ENCODE data around the gene RYR2.

Gene RYR2

GRCh38 chr1:237868817-237869600, 827.0 kb downstream of the RYR2 start:
- H3F3A ChIP-seq (ENCODE audit: insufficient read depth, low read length): no peaks in the 10 kb centered on the region
- no peaks in the 10 kb centered on the region for H3K79me2 ChIP-seq (ENCODE audit: insufficient read depth, low read length)
- no peak overlapping the region for H3K9ac ChIP-seq (ENCODE audit: low read length)
- H3K4me3 ChIP-seq (ENCODE audit: low read depth, low read length, poor library complexity, severe bottlenecking): no peak overlapping the region
- no peaks in the 10 kb centered on the region for H3K4me1 ChIP-seq (ENCODE audit: insufficient read depth, low read length, severe bottlenecking)
- TF ChIP-seq CTCF (IDR thresholded peaks at IDR 0.05; ENCODE audit: low read length) (no peak), EZH2 (IDR thresholded peaks at IDR 0.05; ENCODE audit: borderline replicate concordance, low read length) (no peak)
- no peak overlapping the region for H3K4me2 ChIP-seq (ENCODE audit: low read length)
- H3K27ac ChIP-seq (ENCODE audit: low read depth, low read length, poor library complexity, severe bottlenecking): no peak overlapping the region
- no peak overlapping the region for H2AFZ ChIP-seq (ENCODE audit: low read length)
- no peaks in the 10 kb centered on the region for H4K20me1 ChIP-seq (ENCODE audit: insufficient read depth, low read length)
- no peaks in the 10 kb centered on the region for H3K36me3 ChIP-seq (ENCODE audit: insufficient read depth, low read length)
- no peaks in the 10 kb centered on the region for H3K27me3 ChIP-seq (ENCODE audit: insufficient read depth, low read length)
- no peaks in the 10 kb centered on the region for H3K9me3 ChIP-seq (ENCODE audit: low read length)
- H3K9me2 ChIP-seq (ENCODE audit: low read depth, low read length): no peaks in the 10 kb centered on the region

GRCh38 chr1:237873487-237874211, 831.7 kb downstream of the RYR2 start:
- Histone ChIP-seq H4K20me1 (ENCODE audit: insufficient read depth, low read length) (no peaks in the 10 kb centered on the region), H3K27ac (ENCODE audit: low read depth, low read length, poor library complexity, severe bottlenecking) (no peak overlapping the region), H3K9me3 (ENCODE audit: low read length) (no peaks in the 10 kb centered on the region), H2AFZ (ENCODE audit: low read length) (no peak overlapping the region), H3K4me3 (ENCODE audit: low read depth, low read length, poor library complexity, severe bottlenecking) (no peak overlapping the region), H3K4me2 (ENCODE audit: low read length) (no peak overlapping the region), H3K79me2 (ENCODE audit: insufficient read depth, low read length) (no peaks in the 10 kb centered on the region), H3K27me3 (ENCODE audit: insufficient read depth, low read length) (no peaks in the 10 kb centered on the region), H3F3A (ENCODE audit: insufficient read depth, low read length) (no peaks in the 10 kb centered on the region), H3K36me3 (ENCODE audit: insufficient read depth, low read length) (no peaks in the 10 kb centered on the region), H3K4me1 (ENCODE audit: insufficient read depth, low read length, severe bottlenecking) (no peaks in the 10 kb centered on the region), H3K9ac (ENCODE audit: low read length) (no peak overlapping the region), H3K9me2 (ENCODE audit: low read depth, low read length) (no peaks in the 10 kb centered on the region)
- TF ChIP-seq CTCF (IDR thresholded peaks at IDR 0.05; ENCODE audit: low read length) (no peak), EZH2 (IDR thresholded peaks at IDR 0.05; ENCODE audit: borderline replicate concordance, low read length) (no peak)

- Histone ChIP-seq H3K9me2 (ENCODE audit: low read depth, low read length) (no peaks in the 10 kb centered on the region), H3K4me2 (ENCODE audit: low read length) (no peak overlapping the region), H3K79me2 (ENCODE audit: insufficient read depth, low read length) (no peaks in the 10 kb centered on the region), H4K20me1 (ENCODE audit: insufficient read depth, low read length) (no peaks in the 10 kb centered on the region), H3K4me1 (ENCODE audit: insufficient read depth, low read length, severe bottlenecking) (no peaks in the 10 kb centered on the region), H2AFZ (ENCODE audit: low read length) (no peak overlapping the region), H3K9me3 (ENCODE audit: low read length) (no peaks in the 10 kb centered on the region), H3K4me3 (ENCODE audit: low read depth, low read length, poor library complexity, severe bottlenecking) (no peak overlapping the region), H3F3A (ENCODE audit: insufficient read depth, low read length) (no peaks in the 10 kb centered on the region), H3K27ac (ENCODE audit: low read depth, low read length, poor library complexity, severe bottlenecking) (no peak overlapping the region), H3K27me3 (ENCODE audit: insufficient read depth, low read length) (no peaks in the 10 kb centered on the region), H3K36me3 (ENCODE audit: insufficient read depth, low read length) (no peaks in the 10 kb centered on the region), H3K9ac (ENCODE audit: low read length) (no peak overlapping the region)
- no peak for TF ChIP-seq EZH2 (IDR thresholded peaks at IDR 0.05; ENCODE audit: borderline replicate concordance, low read length)
- TF ChIP-seq CTCF (IDR thresholded peaks at IDR 0.05; ENCODE audit: low read length): no peak
Measured at GRCh38 chr1:237875291-237875690, 833.3 kb downstream of the RYR2 start.
